Effector memory CD4-positive, alpha-beta T cell (primary cell): ENCODE measurements around the gene AGAP1.

ENCODE experiments used
- DNase-seq, 3 donors: peaks; one replicate each; pipeline ENCODE4 v3.0.0-alpha.2; 2020
- H3K27ac ChIP-seq: 2 replicates; pipeline ENCODE4 v1.7.0; 2013; ENCODE audit warnings: mild to moderate bottlenecking, low read length, moderate library complexity; ENCODE audit not compliant: insufficient read depth, poor library complexity, severe bottlenecking
- H3K27me3 ChIP-seq: replicated peaks from 2 replicates; pipeline ENCODE4 v1.7.0; 2013; ENCODE audit warnings: mild to moderate bottlenecking, low read length; ENCODE audit not compliant: insufficient read depth, control insufficient read depth, poor library complexity, severe bottlenecking
- H3K36me3 ChIP-seq: 2 replicates; pipeline ENCODE4 v1.7.0; 2013; ENCODE audit warnings: mild to moderate bottlenecking, low read length, moderate library complexity; ENCODE audit not compliant: control insufficient read depth, insufficient read depth
- H3K4me1 ChIP-seq: 2 replicates; pipeline ENCODE4 v1.7.0; 2013; ENCODE audit warnings: low read length, mild to moderate bottlenecking; ENCODE audit not compliant: control insufficient read depth, insufficient read depth, poor library complexity, severe bottlenecking
- H3K4me3 ChIP-seq: 2 replicates; pipeline ENCODE4 v1.7.0; 2013; ENCODE audit warnings: low read length, low read depth, mild to moderate bottlenecking; ENCODE audit not compliant: insufficient read depth, poor library complexity, severe bottlenecking
- H3K9me3 ChIP-seq: 2 replicates; pipeline ENCODE4 v1.7.0; 2013; ENCODE audit warnings: mild to moderate bottlenecking, low read length, moderate library complexity; ENCODE audit not compliant: control insufficient read depth

AGAP1 gene

GRCh38 chr2:235515364-235515742 lies 21.5 kb downstream of the AGAP1 start:
- H3K36me3 ChIP-seq: no peaks in the 10 kb centered on the region
- no peaks in the 10 kb centered on the region for H3K9me3 ChIP-seq
- no peak overlapping the region for H3K27ac ChIP-seq
- DNase-seq: no peak
- no peaks in the 10 kb centered on the region for H3K4me1 ChIP-seq
- no peak overlapping the region for H3K4me3 ChIP-seq
- H3K27me3 ChIP-seq: no peaks in the 10 kb centered on the region

GRCh38 chr2:235515821-235516220 lies 22.0 kb downstream of the AGAP1 start:
- Histone ChIP-seq H3K9me3 (no peaks in the 10 kb centered on the region), H3K27me3 (no peaks in the 10 kb centered on the region), H3K4me3 (no peak overlapping the region), H3K4me1 (no peaks in the 10 kb centered on the region), H3K36me3 (no peaks in the 10 kb centered on the region), H3K27ac (no peak overlapping the region)
- DNase-seq: no peak

GRCh38 chr2:235516257-235516656 lies 22.4 kb downstream of the AGAP1 start:
- no peak for DNase-seq
- Histone ChIP-seq H3K36me3 (no peaks in the 10 kb centered on the region), H3K4me1 (no peaks in the 10 kb centered on the region), H3K27me3 (no peaks in the 10 kb centered on the region), H3K27ac (no peak overlapping the region), H3K9me3 (no peaks in the 10 kb centered on the region), H3K4me3 (no peak overlapping the region)

GRCh38 chr2:235518322-235519090 lies 24.7 kb downstream of the AGAP1 start:
- DNase-seq: no peak
- Histone ChIP-seq H3K4me3 (no peak overlapping the region), H3K9me3 (no peaks in the 10 kb centered on the region), H3K27ac (no peak overlapping the region), H3K36me3 (no peaks in the 10 kb centered on the region), H3K27me3 (no peaks in the 10 kb centered on the region), H3K4me1 (no peaks in the 10 kb centered on the region)

- Histone ChIP-seq H3K9me3 (no peaks in the 10 kb centered on the region), H3K4me1 (no peaks in the 10 kb centered on the region), H3K36me3 (no peaks in the 10 kb centered on the region), H3K27me3 (no peaks in the 10 kb centered on the region), H3K4me3 (no peak overlapping the region), H3K27ac (no peak overlapping the region)
- DNase-seq: no peak
Observed at GRCh38 chr2:235520787-235521186, 26.9 kb downstream of the AGAP1 start.

GRCh38 chr2:235521844-235522243 lies 28.0 kb downstream of the AGAP1 start:
- no peaks in the 10 kb centered on the region for H3K36me3 ChIP-seq
- DNase-seq: no peak
- no peaks in the 10 kb centered on the region for H3K4me1 ChIP-seq
- no peak overlapping the region for H3K27ac ChIP-seq
- H3K9me3 ChIP-seq: no peaks in the 10 kb centered on the region
- H3K4me3 ChIP-seq: no peak overlapping the region
- H3K27me3 ChIP-seq: no peaks in the 10 kb centered on the region

GRCh38 chr2:235523021-235523420 lies 29.2 kb downstream of the AGAP1 start:
- Histone ChIP-seq H3K4me3 (no peak overlapping the region), H3K9me3 (no peaks in the 10 kb centered on the region), H3K27me3 (no peaks in the 10 kb centered on the region), H3K27ac (no peak overlapping the region), H3K36me3 (no peaks in the 10 kb centered on the region), H3K4me1 (no peaks in the 10 kb centered on the region)
- no peak for DNase-seq

- Histone ChIP-seq H3K27ac (no peak overlapping the region), H3K4me1 (no peaks in the 10 kb centered on the region), H3K27me3 (no peaks in the 10 kb centered on the region), H3K36me3 (no peaks in the 10 kb centered on the region), H3K4me3 (no peak overlapping the region), H3K9me3 (no peaks in the 10 kb centered on the region)
- DNase-seq: no peak
Observed at GRCh38 chr2:235523486-235524150, 29.8 kb downstream of the AGAP1 start.

GRCh38 chr2:235526166-235526565 lies 32.3 kb downstream of the AGAP1 start:
- no peaks in the 10 kb centered on the region for H3K27me3 ChIP-seq
- H3K36me3 ChIP-seq: no peaks in the 10 kb centered on the region
- no peak for DNase-seq
- no peak overlapping the region for H3K4me3 ChIP-seq
- no peaks in the 10 kb centered on the region for H3K9me3 ChIP-seq
- H3K4me1 ChIP-seq: no peaks in the 10 kb centered on the region
- H3K27ac ChIP-seq: no peak overlapping the region

GRCh38 chr2:235527806-235528469 lies 34.1 kb downstream of the AGAP1 start:
- H3K27me3 ChIP-seq: no peaks in the 10 kb centered on the region
- no peak for DNase-seq
- no peaks in the 10 kb centered on the region for H3K9me3 ChIP-seq
- no peak overlapping the region for H3K27ac ChIP-seq
- H3K4me1 ChIP-seq: no peaks in the 10 kb centered on the region
- no peaks in the 10 kb centered on the region for H3K36me3 ChIP-seq
- no peak overlapping the region for H3K4me3 ChIP-seq
